ENCODE measurements around the gene PPIL1. TPM values are rescaled to one million over a fixed set of nuclear protein-coding genes. Genes with fewer than 3 reads are reported as not detected.
A peak's percentile ranks its signal among the peaks of the same experiment; 100 is the strongest.
"Not testable (repeated sequence)": the region's sequence is repeated elsewhere in the genome, so short reads cannot be mapped to it uniquely, and the experiment has no call there.

PPIL1 gene
- total and polyA plus RNA-seq, 2 experiments from 2014 or later = 51.7 to 53.0 TPM

GRCh38 chr6:36814249-36814648, 60.4 kb downstream of the PPIL1 start:
- Histone ChIP-seq H3K4me3 (no peak overlapping the region), H2AFZ (no peak overlapping the region), H3K9me2 (replicated peaks; ENCODE audit: insufficient read depth) (no peaks in the 10 kb centered on the region), H3K4me2 (no peak overlapping the region), H3K4me1 (ENCODE audit: insufficient read depth) (no peaks in the 10 kb centered on the region), H3K9me3 (ENCODE audit: low read depth) (no peaks in the 10 kb centered on the region), H3K27me3 (no peaks in the 10 kb centered on the region), H3K79me2 (no peaks in the 10 kb centered on the region), H3K36me3 (replicated peaks; ENCODE audit: insufficient read depth, low read depth) (no peaks in the 10 kb centered on the region), H3K27ac (no peak overlapping the region), H4K20me1 (ENCODE audit: insufficient read depth, poor library complexity, severe bottlenecking) (no peaks in the 10 kb centered on the region)
- no peak for DNase-seq (ENCODE audit: low spot score)
- whole genome bisulfite sequencing (ENCODE audit: low lambda C conversion rate, missing lambda C conversion rate) = 91% methylated on average over 7 of the region's 7 CpGs
- TF ChIP-seq EZH2phosphoT487 (IDR thresholded peaks at IDR 0.05; ENCODE audit: low read depth, severe bottlenecking, unreplicated experiment) = no peak
- no peak for TF ChIP-seq CTCF (IDR thresholded peaks at IDR 0.05; ENCODE audit: poor library complexity)
- TF ChIP-seq EZH2 (IDR thresholded peaks at IDR 0.05; ENCODE audit: borderline replicate concordance) = no peak

GRCh38 chr6:36813526-36813925, 61.1 kb downstream of the PPIL1 start:
- no peak for TF ChIP-seq EZH2 (IDR thresholded peaks at IDR 0.05; ENCODE audit: borderline replicate concordance)
- Histone ChIP-seq H3K27me3 (no peaks in the 10 kb centered on the region), H3K4me3 (no peak overlapping the region), H3K79me2 (no peaks in the 10 kb centered on the region), H3K4me2 (no peak overlapping the region), H4K20me1 (ENCODE audit: insufficient read depth, poor library complexity, severe bottlenecking) (no peaks in the 10 kb centered on the region), H3K9me3 (ENCODE audit: low read depth) (no peaks in the 10 kb centered on the region), H3K4me1 (ENCODE audit: insufficient read depth) (no peaks in the 10 kb centered on the region), H3K9me2 (replicated peaks; ENCODE audit: insufficient read depth) (no peaks in the 10 kb centered on the region), H2AFZ (no peak overlapping the region), H3K36me3 (replicated peaks; ENCODE audit: insufficient read depth, low read depth) (no peaks in the 10 kb centered on the region), H3K27ac (no peak overlapping the region)
- 64% methylated on average over 3 of the region's 3 CpGs for WGBS (ENCODE audit: low lambda C conversion rate, missing lambda C conversion rate)
- no peak for DNase-seq (ENCODE audit: low spot score)

GRCh38 chr6:36813047-36813446, 61.6 kb downstream of the PPIL1 start:
- H4K20me1 ChIP-seq (ENCODE audit: insufficient read depth, poor library complexity, severe bottlenecking); H3K4me2 ChIP-seq; H3K27me3 ChIP-seq; H3K9me3 ChIP-seq (ENCODE audit: low read depth); H2AFZ ChIP-seq; DNase-seq (ENCODE audit: low spot score); H3K4me3 ChIP-seq; H3K36me3 ChIP-seq (replicated peaks; ENCODE audit: insufficient read depth, low read depth); H3K4me1 ChIP-seq (ENCODE audit: insufficient read depth); H3K79me2 ChIP-seq; H3K9me2 ChIP-seq (replicated peaks; ENCODE audit: insufficient read depth); H3K27ac ChIP-seq: not testable (repeated sequence)
- 90% methylated on average over 3 of the region's 3 CpGs for WGBS (ENCODE audit: low lambda C conversion rate, missing lambda C conversion rate)

GRCh38 chr6:36809941-36810803, 64.4 kb downstream of the PPIL1 start:
- Histone ChIP-seq H3K9me2 (replicated peaks; ENCODE audit: insufficient read depth) (no peaks in the 10 kb centered on the region), H3K4me1 (ENCODE audit: insufficient read depth) (no peaks in the 10 kb centered on the region), H3K79me2 (no peaks in the 10 kb centered on the region), H3K27me3 (no peaks in the 10 kb centered on the region), H2AFZ (no peak overlapping the region), H3K9me3 (ENCODE audit: low read depth) (no peaks in the 10 kb centered on the region), H3K4me2 (no peak overlapping the region), H3K36me3 (replicated peaks; ENCODE audit: insufficient read depth, low read depth) (no peaks in the 10 kb centered on the region), H3K27ac (no peak overlapping the region), H3K4me3 (no peak overlapping the region), H4K20me1 (ENCODE audit: insufficient read depth, poor library complexity, severe bottlenecking) (no peaks in the 10 kb centered on the region)
- DNase-seq (ENCODE audit: low spot score) = no peak
- WGBS (ENCODE audit: low lambda C conversion rate, missing lambda C conversion rate) = 78% methylated on average over 16 of the region's 16 CpGs
- TF ChIP-seq CTCF (IDR thresholded peaks at IDR 0.05; ENCODE audit: poor library complexity) (peak; percentile 11), EZH2phosphoT487 (IDR thresholded peaks at IDR 0.05; ENCODE audit: low read depth, severe bottlenecking, unreplicated experiment) (no peak), EZH2 (IDR thresholded peaks at IDR 0.05; ENCODE audit: borderline replicate concordance) (no peak)

Measured in hepatocyte (in vitro differentiated cells).